HG03139 (cell line): ENCODE data around the gene SLC39A12.

Experiments used
- ATAC-seq: cut with Tn5 transposase; IDR thresholded peaks from one replicate; pipeline ENCODE4 v1.9.1; 2021; ENCODE audit not compliant: unreplicated experiment

SLC39A12 gene

GRCh38 chr10:17961551-17962422 lies 10.1 kb downstream of the SLC39A12 start:
- no peak for ATAC-seq

- no peak for ATAC-seq
Observed at GRCh38 chr10:17963431-17963830, 11.7 kb downstream of the SLC39A12 start.

GRCh38 chr10:17965649-17966235 lies 14.0 kb downstream of the SLC39A12 start:
- no peak for ATAC-seq

GRCh38 chr10:17974505-17974904 lies 22.8 kb downstream of the SLC39A12 start:
- no peak for ATAC-seq

- no peak for ATAC-seq
Observed at GRCh38 chr10:17980846-17981565, 29.3 kb downstream of the SLC39A12 start.

GRCh38 chr10:17981766-17982380 lies 30.2 kb downstream of the SLC39A12 start:
- ATAC-seq, result no peak

GRCh38 chr10:17984056-17984455 lies 32.3 kb downstream of the SLC39A12 start:
- ATAC-seq, result peak; percentile 81

GRCh38 chr10:17984563-17984962 lies 32.8 kb downstream of the SLC39A12 start:
- ATAC-seq, result no peak

GRCh38 chr10:17989908-17990767 lies 38.4 kb downstream of the SLC39A12 start:
- peak; percentile 77 for ATAC-seq

- no peak for ATAC-seq
Observed at GRCh38 chr10:17992266-17992665, 40.5 kb downstream of the SLC39A12 start.

- ATAC-seq, result no peak
Observed at GRCh38 chr10:17993361-17993760, 41.6 kb downstream of the SLC39A12 start.

GRCh38 chr10:18000601-18001000 lies 48.9 kb downstream of the SLC39A12 start:
- ATAC-seq, result no peak

GRCh38 chr10:18005445-18005780 lies 53.7 kb downstream of the SLC39A12 start:
- ATAC-seq, result no peak

GRCh38 chr10:18005781-18006456 lies 54.2 kb downstream of the SLC39A12 start:
- ATAC-seq, result no peak

- no peak for ATAC-seq
Observed at GRCh38 chr10:18008986-18009385, 57.3 kb downstream of the SLC39A12 start.

- no peak for ATAC-seq
Observed at GRCh38 chr10:18010050-18010449, 58.3 kb downstream of the SLC39A12 start.

- ATAC-seq, result no peak
Observed at GRCh38 chr10:18020523-18020922, 68.8 kb downstream of the SLC39A12 start.

- ATAC-seq, result no peak
Observed at GRCh38 chr10:18021725-18022480, 70.2 kb downstream of the SLC39A12 start.
